ENCODE data around the gene STRIT1.

DNA sequence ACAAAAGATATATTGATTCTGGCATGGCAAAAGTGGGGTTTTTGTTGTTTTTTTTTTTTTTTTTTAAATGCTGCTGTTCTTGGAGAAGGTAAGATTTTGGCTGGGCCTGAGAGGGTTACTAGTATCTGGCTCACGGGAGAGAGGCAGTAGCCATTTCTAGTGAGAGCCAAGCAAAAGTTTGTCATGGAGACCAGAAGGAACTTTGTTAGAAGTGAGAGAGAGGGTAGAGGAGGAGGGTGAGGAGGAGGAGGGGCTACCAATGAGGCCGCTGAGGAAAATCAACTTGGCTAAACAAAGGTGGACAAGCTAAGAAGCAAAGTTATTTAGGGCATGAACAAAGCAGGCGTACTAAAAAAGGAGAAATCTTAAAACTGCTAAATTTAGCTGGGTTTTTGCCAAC, 48.9 kb upstream of the STRIT1 start:
- TF ChIP-seq, protein P1, sequence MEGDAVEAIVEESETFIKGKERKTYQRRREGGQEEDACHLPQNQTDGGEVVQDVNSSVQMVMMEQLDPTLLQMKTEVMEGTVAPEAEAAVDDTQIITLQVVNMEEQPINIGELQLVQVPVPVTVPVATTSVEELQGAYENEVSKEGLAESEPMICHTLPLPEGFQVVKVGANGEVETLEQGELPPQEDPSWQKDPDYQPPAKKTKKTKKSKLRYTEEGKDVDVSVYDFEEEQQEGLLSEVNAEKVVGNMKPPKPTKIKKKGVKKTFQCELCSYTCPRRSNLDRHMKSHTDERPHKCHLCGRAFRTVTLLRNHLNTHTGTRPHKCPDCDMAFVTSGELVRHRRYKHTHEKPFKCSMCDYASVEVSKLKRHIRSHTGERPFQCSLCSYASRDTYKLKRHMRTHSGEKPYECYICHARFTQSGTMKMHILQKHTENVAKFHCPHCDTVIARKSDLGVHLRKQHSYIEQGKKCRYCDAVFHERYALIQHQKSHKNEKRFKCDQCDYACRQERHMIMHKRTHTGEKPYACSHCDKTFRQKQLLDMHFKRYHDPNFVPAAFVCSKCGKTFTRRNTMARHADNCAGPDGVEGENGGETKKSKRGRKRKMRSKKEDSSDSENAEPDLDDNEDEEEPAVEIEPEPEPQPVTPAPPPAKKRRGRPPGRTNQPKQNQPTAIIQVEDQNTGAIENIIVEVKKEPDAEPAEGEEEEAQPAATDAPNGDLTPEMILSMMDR (IDR thresholded peaks at IDR 0.05; ENCODE audit: low read depth, low read length): no peak
- TF ChIP-seq POLR2A (IDR thresholded peaks at IDR 0.05; ENCODE audit: extremely low read depth, insufficient read length) (no peak), MYC (IDR thresholded peaks at IDR 0.05; ENCODE audit: low read depth, low read length) (no peak)
- TF ChIP-seq, protein P2, sequence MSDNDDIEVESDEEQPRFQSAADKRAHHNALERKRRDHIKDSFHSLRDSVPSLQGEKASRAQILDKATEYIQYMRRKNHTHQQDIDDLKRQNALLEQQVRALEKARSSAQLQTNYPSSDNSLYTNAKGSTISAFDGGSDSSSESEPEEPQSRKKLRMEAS (IDR thresholded peaks at IDR 0.05; ENCODE audit: low read depth, low read length): no peak

All from NB4 (cell line).